T-helper 9 cell (primary cell): Measurements from ENCODE around the gene CALML3.

Experiments
- DNase-seq: peaks from one replicate; pipeline ENCODE4 v3.0.0-alpha.2; 2020

Gene CALML3

GRCh38 chr10:5545011-5545410, 20.2 kb downstream of the CALML3 start:
- no peak for DNase-seq

- DNase-seq: no peak
Observed at GRCh38 chr10:5545426-5545777, 20.6 kb downstream of the CALML3 start.

- no peak for DNase-seq
Observed at GRCh38 chr10:5545778-5546710, 21.3 kb downstream of the CALML3 start.

- DNase-seq: no peak
Observed at GRCh38 chr10:5546891-5547680, 22.3 kb downstream of the CALML3 start.

- DNase-seq: no peak
Observed at GRCh38 chr10:5547681-5547930, 22.8 kb downstream of the CALML3 start.

- DNase-seq: no peak
Observed at GRCh38 chr10:5547931-5548660, 23.3 kb downstream of the CALML3 start.

- no peak for DNase-seq
Observed at GRCh38 chr10:5549462-5550249, 24.9 kb downstream of the CALML3 start.

- DNase-seq: no peak
Observed at GRCh38 chr10:5550250-5550545, 25.4 kb downstream of the CALML3 start.

- DNase-seq: no peak
Observed at GRCh38 chr10:5550621-5551530, 26.1 kb downstream of the CALML3 start.

GRCh38 chr10:5551531-5552375, 27.0 kb downstream of the CALML3 start:
- DNase-seq: no peak

GRCh38 chr10:5552376-5553321, 27.9 kb downstream of the CALML3 start:
- DNase-seq: no peak

GRCh38 chr10:5553400-5554170, 28.8 kb downstream of the CALML3 start:
- DNase-seq: no peak

- no peak for DNase-seq
Observed at GRCh38 chr10:5555021-5555510, 30.3 kb downstream of the CALML3 start.

- DNase-seq: no peak
Observed at GRCh38 chr10:5555881-5556280, 31.1 kb downstream of the CALML3 start.

- DNase-seq: no peak
Observed at GRCh38 chr10:5556576-5556975, 31.8 kb downstream of the CALML3 start.

- DNase-seq: no peak
Observed at GRCh38 chr10:5557040-5557721, 32.4 kb downstream of the CALML3 start.

GRCh38 chr10:5557799-5558771, 33.3 kb downstream of the CALML3 start:
- DNase-seq: no peak
